ENCODE results near the gene MCRIP1.

- no peak for TF ChIP-seq CTCF (IDR thresholded peaks at IDR 0.05; ENCODE audit: low read length)
- no peak for TF ChIP-seq EZH2 (IDR thresholded peaks at IDR 0.05; ENCODE audit: borderline replicate concordance, low read length)
Measured at GRCh38 chr17:81858967-81859905, 26.1 kb upstream of the MCRIP1 start.

All from OCI-LY1 (cell line).